Measurements from ENCODE around the gene FAM240A.

The FAM240A gene

GRCh38 chr3:46628901-46629369 lies 16.6 kb downstream of the FAM240A start:
- DNase-seq, result no peak

GRCh38 chr3:46629551-46630517 lies 17.5 kb downstream of the FAM240A start:
- DNase-seq, result no peak

DNA sequence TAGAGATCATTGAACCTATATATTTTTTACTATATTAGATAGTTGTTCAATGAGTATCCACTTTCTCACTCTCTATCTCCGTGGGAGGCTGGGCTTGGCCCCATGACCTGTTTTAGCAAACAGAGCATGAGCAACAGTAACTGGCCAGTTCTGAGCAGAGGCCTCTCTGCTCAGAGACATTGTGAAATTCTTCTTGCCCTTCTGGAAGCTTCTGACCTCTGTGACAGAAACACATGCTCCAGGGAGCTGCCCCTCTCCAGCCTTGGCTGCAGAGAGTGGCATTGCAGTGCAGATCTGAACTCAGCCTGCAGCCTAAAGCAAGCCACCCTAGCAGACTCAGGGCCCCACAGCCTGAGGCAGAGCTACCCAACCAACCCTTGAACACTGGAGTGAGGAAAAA lies 20.5 kb downstream of the FAM240A start:
- no peak for DNase-seq

DNA sequence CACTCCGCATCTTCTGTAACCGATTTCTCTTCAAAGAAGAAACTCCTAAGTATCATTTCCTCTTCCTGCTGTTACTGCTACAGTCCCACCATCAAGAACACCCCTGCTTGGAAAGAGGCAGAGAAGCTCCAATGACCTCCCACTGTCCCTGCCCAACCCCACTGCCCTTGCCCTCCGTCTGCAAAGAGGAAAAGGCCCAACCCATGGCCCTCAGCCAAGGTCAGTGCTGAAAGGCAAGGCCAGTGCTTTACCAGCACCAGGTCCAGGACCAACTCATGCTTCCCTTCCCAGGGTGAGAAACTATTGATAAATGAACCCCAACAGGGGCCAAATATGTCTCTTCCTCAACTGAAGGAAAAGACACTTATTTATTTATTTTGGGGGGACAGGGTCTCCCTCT lies 22.5 kb downstream of the FAM240A start:
- no peak for DNase-seq

- no peak for DNase-seq
Measured at GRCh38 chr3:46639221-46639620, 26.9 kb downstream of the FAM240A start.

GRCh38 chr3:46640927-46641326 lies 28.6 kb downstream of the FAM240A start:
- DNase-seq, result no peak

DNA sequence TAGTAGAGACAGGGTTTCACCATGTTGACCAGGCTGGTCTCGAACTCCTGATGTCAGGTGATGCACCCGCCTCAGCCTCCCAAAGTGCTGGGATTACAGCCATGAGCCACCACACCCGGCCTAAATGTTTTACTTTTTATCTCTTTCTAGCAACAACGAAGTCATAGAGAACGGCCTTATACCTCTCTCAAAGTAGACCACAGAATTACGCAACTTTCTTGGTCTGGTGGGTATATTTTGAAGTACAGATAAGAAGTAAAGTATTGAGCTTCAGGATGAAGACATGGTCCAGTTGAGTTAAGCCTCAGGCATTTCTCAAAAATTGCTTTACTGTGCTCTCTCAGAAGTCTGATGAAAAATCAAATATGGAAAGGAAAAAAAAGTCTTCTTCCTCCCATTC lies 30.6 kb downstream of the FAM240A start:
- no peak for DNase-seq

DNA sequence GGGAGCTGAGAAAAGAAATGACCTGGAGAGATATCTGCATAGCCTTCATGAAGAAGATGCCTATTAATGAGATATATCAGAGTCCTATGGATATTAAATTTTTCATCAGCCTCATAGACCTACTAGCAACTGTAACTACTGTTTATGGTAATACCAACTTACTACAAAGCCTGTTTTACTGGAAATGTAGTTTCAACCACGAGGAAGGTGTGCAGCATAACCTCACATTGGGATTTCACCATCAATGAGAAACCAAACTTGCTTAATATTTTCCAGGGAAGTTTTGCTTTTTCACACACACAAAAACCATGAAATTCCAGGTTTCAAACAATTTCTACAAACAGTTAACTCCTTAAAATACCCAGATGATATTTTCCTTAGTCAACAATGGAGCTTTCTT lies 31.4 kb downstream of the FAM240A start:
- DNase-seq, result no peak

GRCh38 chr3:46646700-46647099 lies 34.4 kb downstream of the FAM240A start:
- no peak for DNase-seq

DNA sequence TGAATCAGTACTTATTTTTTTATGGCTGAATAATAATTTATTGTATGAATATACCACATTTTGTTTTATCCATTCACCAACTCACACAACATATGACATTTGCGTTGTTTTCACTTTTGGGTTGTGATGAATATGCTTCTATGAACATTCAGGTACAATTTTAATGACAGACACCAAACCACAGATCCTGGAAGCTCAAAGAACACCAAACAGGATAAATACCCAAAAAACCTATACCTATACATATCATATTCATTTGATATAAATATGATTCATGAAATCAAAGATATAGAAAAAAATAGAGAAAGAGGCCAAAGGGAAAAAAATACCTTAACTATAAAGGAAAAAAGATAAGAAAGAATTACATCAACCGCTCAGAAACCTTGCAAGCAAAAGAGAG lies 35.8 kb downstream of the FAM240A start:
- no peak for DNase-seq

DNA sequence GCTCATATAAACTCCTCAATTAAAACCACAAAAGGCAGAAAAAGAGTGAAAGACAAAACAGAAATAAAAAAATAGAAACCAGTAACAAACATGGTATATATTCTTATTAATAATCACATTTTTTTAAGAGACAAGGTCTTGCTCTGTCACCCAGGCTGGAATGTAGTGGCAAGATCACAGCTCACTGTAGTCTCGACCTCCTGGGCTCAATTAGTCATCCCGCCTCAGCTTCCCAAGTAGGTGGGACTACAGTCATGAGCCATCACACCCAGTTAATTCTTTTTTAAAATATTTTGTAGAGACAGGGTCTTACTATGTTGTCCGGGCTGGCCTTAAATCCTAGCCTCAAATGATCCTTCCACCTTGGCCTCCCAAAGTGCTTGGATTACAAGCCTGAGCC lies 37.1 kb downstream of the FAM240A start:
- no peak for DNase-seq

GRCh38 chr3:46651084-46651483 lies 38.8 kb downstream of the FAM240A start:
- DNase-seq, result no peak

GRCh38 chr3:46655271-46655670 lies 42.9 kb downstream of the FAM240A start:
- DNase-seq, result no peak

DNA sequence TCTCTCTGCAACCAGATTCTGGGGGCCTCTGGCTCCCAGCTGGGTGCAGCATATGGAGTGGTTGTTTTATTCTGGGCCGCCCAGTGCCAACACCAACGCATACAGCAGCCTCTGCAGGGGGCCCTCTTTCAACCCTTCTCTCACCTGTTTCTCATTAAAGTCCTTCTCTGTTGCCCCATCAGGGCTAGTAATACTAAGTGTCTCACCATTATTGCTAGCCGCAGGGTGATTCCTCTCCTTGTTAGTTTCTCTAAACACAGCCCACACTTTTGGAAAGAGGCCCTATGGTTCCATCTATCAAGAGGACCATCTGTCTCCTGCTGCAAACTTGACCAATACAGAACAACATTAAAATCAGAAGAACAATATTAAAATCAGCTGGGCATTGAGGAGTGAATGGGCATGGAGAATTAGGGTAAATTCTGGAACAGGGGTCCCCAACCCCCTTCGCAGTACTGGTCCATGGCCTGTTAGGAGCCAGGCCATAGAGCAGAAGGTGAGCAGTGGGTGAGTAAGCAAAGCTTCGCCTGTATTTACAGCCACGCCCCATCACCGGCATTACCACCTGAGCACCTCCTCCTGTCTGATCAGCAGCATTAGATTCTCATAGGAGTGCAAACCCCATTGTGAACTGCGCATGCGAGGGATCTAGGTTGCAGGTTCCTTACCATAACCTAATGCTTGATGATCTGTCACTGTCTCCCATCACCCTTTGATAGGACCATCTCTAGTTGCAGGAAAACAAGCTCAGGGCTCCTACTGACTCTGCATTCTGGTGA lies 44.6 kb downstream of the FAM240A start:
- DNase-seq, result no peak

GRCh38 chr3:46659285-46659684 lies 47.0 kb downstream of the FAM240A start:
- DNase-seq, result no peak

DNA sequence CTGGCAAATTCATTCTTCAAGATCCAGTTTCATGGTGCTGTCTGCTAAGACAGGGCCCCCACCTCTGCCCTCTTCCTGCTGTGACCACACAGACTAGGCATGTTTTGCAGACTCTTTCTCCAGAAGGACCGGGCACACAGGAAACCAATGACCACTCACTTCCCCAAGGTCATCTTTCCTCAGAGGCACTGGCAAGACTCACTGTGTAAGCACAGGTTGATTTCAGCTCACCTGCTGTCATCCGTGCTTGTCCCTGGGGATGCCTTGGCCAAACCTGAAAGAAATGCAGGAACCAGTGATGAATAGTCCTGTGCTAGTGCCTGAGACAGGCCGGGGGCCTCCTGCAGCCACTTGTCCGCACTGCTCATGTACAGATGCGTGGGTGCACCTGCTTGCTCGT lies 47.7 kb downstream of the FAM240A start:
- no peak for DNase-seq

- no peak for DNase-seq
Measured at GRCh38 chr3:46660543-46661523, 48.5 kb downstream of the FAM240A start.

- DNase-seq, result no peak
Measured at GRCh38 chr3:46661776-46662766, 49.7 kb downstream of the FAM240A start.

DNA sequence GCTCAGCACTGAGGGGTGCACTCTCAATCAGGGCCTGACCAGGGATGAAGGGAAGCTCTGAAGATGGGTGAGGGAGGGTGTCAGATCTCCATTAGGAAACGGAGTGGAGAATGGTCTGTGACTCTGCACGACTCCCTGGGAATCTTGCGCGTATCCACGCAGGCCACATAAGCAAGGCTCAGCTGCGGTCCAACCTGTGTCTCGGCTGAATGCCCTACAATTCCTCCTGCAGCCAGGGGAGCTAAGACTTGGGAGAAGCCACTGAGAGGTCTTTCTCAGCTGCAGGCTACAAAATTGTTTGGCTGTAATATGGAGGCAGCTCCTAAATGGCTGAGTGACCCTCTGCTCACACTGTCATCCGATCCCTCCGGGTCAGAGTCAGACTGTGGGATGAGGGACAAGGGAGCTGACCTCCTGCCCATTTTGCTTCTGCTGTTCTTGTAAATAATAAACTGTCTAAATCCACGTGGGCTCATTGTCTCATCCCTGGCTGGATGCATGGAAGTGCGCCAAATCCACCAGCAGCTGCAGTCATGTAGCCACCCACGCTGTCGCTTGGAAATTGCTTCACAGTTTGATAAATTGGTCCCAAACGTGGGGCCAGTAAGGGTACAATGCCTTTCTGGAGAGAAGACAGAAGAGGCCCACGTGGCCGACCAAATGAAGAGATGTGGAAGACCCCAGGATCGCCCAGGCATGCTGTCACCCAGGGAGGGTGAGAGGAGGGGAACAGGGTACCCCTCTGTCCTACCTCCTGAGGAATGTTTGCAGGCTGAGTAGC lies 50.6 kb downstream of the FAM240A start:
- no peak for DNase-seq

GRCh38 chr3:46663591-46664135 lies 51.3 kb downstream of the FAM240A start:
- DNase-seq, result peak; percentile 28
